ENCODE data around the gene TEX48. TPM values are rescaled to one million over a fixed set of nuclear protein-coding genes. Genes with fewer than 3 reads are reported as not detected.

Gene TEX48
- total and polyA plus RNA-seq, 2 experiments from 2014 or later, result not detected

DNA sequence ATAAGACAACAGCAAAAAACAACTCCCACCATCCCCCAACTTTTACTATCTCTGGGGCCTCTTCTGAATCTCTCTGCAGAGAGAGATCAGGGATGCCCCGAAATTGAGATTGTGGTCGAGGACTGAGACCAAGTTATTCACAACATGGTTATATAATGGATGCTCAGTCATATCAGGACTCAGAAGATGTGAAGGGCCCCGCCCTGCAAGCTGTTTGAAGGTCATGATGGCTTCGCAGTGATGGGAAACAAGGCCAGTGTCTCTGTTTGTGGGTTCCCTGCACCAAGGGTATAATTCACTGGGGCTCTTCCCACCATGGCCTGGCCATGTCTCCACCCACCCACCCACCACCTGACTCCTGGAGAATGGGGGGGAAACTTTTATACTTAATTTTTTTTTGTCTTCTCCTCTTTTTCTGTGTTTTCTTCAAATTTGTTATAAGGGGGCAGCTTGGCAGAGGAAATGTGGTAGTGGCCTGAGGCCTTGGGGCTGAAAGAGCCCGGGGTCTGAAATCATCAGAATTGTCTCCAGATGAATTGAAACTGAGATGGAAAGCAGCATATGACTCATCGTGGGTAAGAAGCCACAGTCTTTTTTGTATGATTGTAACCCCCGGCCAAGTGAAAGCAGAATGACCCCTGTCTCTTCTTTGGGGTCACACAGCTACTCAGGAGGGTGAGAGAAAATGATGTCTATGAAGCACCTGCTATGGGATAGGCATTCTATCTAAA lies 15.0 kb upstream of the TEX48 start:
- Histone ChIP-seq H4K20me1 (replicated peaks; ENCODE audit: insufficient read depth) (no peaks in the 10 kb centered on the region; the same call in 1 of the 2 replicates), H3K36me3 (ENCODE audit: insufficient read depth) (no peaks in the 10 kb centered on the region), H2AFZ (no peak overlapping the region), H3K27me3 (ENCODE audit: insufficient read depth) (no peaks in the 10 kb centered on the region), H3K4me3 (no peak overlapping the region), H3K27ac (ENCODE audit: low read depth) (no peak overlapping the region), H3K9me2 (ENCODE audit: insufficient read depth) (no peaks in the 10 kb centered on the region), H3K79me2 (replicated peaks; ENCODE audit: insufficient read depth) (no peaks in the 10 kb centered on the region), H3K4me2 (no peak overlapping the region), H3F3A (replicated peaks; ENCODE audit: low read depth) (no peaks in the 10 kb centered on the region), H3K4me1 (ENCODE audit: insufficient read depth) (no peaks in the 10 kb centered on the region)
- no peaks in the 10 kb centered on the region for H3K9me3 Mint-ChIP-seq
- no peaks in the 10 kb centered on the region for H3K36me3 Mint-ChIP-seq (ENCODE audit: low read depth)
- H3K27ac Mint-ChIP-seq, result no peak overlapping the region
- ATAC-seq (no peak), DNase-seq (ENCODE audit: low spot score) (no peak)
- peaks cover 4% of the 10 kb centered on the region for H3K27me3 Mint-ChIP-seq (ENCODE audit: insufficient read depth, low read depth, poor library complexity)
- no peak for TF ChIP-seq NANOG (IDR thresholded peaks at IDR 0.05; ENCODE audit: borderline replicate concordance)
- no peak for TF ChIP-seq ZNF331 (CRISPR knock-in tag; IDR thresholded peaks at IDR 0.05; ENCODE audit: low read depth)
- no peak for TF ChIP-seq EZH2 (IDR thresholded peaks at IDR 0.05; ENCODE audit: low read depth, unreplicated experiment)
- TF ChIP-seq CREB1 (CRISPR knock-in tag; IDR thresholded peaks at IDR 0.05; ENCODE audit: low read depth), result no peak
- TF ChIP-seq, protein P1, sequence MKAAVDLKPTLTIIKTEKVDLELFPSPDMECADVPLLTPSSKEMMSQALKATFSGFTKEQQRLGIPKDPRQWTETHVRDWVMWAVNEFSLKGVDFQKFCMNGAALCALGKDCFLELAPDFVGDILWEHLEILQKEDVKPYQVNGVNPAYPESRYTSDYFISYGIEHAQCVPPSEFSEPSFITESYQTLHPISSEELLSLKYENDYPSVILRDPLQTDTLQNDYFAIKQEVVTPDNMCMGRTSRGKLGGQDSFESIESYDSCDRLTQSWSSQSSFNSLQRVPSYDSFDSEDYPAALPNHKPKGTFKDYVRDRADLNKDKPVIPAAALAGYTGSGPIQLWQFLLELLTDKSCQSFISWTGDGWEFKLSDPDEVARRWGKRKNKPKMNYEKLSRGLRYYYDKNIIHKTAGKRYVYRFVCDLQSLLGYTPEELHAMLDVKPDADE (IDR thresholded peaks at IDR 0.05), result no peak
- TF ChIP-seq STAT1 (IDR thresholded peaks at IDR 0.05; ENCODE audit: unreplicated experiment), result no peak
- no peak for TF ChIP-seq POLR2AphosphoS5 (IDR thresholded peaks at IDR 0.05; ENCODE audit: low read depth)
- TF ChIP-seq JUNB (IDR thresholded peaks at IDR 0.05; ENCODE audit: unreplicated experiment), result no peak
- TF ChIP-seq, protein P2, sequence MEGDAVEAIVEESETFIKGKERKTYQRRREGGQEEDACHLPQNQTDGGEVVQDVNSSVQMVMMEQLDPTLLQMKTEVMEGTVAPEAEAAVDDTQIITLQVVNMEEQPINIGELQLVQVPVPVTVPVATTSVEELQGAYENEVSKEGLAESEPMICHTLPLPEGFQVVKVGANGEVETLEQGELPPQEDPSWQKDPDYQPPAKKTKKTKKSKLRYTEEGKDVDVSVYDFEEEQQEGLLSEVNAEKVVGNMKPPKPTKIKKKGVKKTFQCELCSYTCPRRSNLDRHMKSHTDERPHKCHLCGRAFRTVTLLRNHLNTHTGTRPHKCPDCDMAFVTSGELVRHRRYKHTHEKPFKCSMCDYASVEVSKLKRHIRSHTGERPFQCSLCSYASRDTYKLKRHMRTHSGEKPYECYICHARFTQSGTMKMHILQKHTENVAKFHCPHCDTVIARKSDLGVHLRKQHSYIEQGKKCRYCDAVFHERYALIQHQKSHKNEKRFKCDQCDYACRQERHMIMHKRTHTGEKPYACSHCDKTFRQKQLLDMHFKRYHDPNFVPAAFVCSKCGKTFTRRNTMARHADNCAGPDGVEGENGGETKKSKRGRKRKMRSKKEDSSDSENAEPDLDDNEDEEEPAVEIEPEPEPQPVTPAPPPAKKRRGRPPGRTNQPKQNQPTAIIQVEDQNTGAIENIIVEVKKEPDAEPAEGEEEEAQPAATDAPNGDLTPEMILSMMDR (conservative IDR thresholded peaks at IDR 0.05; ENCODE audit: low read depth in 2 of 2), result no peak
- no peak for TF ChIP-seq ZNF462 (CRISPR knock-in tag; IDR thresholded peaks at IDR 0.05)
- TF ChIP-seq ZNF114 (CRISPR knock-in tag; IDR thresholded peaks at IDR 0.05), result no peak
- TF ChIP-seq EZH2phosphoT487 (IDR thresholded peaks at IDR 0.05; ENCODE audit: unreplicated experiment), result no peak
- TF ChIP-seq REST (IDR thresholded peaks at IDR 0.05; ENCODE audit: unreplicated experiment), result no peak
- H3K4me1 Mint-ChIP-seq, result peaks cover 6% of the 10 kb centered on the region; the same call in 1 of the 3 replicates
- H3K4me3 Mint-ChIP-seq, result no peak overlapping the region
